WI38 (cell line): ENCODE measurements around the gene FLVCR2.

ENCODE experiments used
- H3K4me3 ChIP-seq: 2 replicates; pipeline ENCODE4 v1.5.1; 2011; ENCODE audit warnings: low read depth, mild to moderate bottlenecking, control low read depth, low read length
- TF ChIP-seq, protein P1 (sequence below): IDR thresholded peaks from 2 replicates; pipeline ENCODE4 v1.5.1; 2012; ENCODE audit warnings: low read depth, mild to moderate bottlenecking, control low read depth, low read length

Gene FLVCR2

GRCh38 chr14:75605916-75606315, 27.5 kb downstream of the FLVCR2 start:
- TF ChIP-seq, protein P1, sequence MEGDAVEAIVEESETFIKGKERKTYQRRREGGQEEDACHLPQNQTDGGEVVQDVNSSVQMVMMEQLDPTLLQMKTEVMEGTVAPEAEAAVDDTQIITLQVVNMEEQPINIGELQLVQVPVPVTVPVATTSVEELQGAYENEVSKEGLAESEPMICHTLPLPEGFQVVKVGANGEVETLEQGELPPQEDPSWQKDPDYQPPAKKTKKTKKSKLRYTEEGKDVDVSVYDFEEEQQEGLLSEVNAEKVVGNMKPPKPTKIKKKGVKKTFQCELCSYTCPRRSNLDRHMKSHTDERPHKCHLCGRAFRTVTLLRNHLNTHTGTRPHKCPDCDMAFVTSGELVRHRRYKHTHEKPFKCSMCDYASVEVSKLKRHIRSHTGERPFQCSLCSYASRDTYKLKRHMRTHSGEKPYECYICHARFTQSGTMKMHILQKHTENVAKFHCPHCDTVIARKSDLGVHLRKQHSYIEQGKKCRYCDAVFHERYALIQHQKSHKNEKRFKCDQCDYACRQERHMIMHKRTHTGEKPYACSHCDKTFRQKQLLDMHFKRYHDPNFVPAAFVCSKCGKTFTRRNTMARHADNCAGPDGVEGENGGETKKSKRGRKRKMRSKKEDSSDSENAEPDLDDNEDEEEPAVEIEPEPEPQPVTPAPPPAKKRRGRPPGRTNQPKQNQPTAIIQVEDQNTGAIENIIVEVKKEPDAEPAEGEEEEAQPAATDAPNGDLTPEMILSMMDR = no peak
- H3K4me3 ChIP-seq = no peak overlapping the region

DNA sequence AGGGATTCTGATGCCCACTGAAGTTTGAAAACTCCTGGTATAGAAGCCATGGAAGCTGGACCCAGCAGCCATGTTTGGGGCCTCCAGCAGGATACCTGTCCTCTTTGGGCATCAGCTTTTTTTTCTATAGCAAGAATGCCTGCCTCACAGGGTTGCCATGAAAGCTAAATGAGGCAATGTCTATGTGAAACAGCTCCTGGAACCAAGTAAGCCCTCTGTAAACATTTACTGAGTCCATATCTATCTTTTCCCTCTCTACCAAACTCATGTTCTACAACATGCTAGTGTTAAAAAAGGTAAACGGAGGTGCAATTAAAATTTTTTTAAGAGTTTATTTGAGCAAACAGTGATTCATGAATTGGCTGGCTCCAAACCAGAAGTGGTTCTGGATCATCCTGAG, 28.6 kb downstream of the FLVCR2 start:
- H3K4me3 ChIP-seq = no peak overlapping the region
- TF ChIP-seq, protein P1 = no peak

GRCh38 chr14:75607842-75608640, 29.6 kb downstream of the FLVCR2 start:
- TF ChIP-seq, protein P1 = no peak
- H3K4me3 ChIP-seq = no peak overlapping the region

DNA sequence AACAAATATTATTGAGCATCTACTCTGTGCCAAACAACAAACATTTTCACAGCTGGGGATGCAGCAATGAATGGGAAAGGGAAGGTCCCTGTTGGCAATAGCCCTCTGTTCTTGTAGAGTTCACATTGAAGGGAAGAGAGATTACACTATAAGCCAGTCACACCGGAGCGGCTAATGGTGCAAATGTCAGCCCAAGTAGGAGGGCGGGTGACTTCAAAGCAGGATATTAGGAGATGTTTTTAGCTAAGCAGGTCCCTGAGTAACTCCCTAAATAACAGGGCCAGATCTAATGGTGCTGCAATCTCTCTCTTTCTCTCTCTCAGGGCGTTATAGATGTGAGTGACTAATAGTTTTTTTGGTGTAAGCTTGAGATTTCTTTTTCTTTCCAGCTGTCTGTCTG, 30.7 kb downstream of the FLVCR2 start:
- no peak overlapping the region for H3K4me3 ChIP-seq
- TF ChIP-seq, protein P1 = no peak

- no peak overlapping the region for H3K4me3 ChIP-seq
- TF ChIP-seq, protein P1 = no peak
These were observed 31.4 kb downstream of the FLVCR2 start for GRCh38 chr14:75609606-75610475.

DNA sequence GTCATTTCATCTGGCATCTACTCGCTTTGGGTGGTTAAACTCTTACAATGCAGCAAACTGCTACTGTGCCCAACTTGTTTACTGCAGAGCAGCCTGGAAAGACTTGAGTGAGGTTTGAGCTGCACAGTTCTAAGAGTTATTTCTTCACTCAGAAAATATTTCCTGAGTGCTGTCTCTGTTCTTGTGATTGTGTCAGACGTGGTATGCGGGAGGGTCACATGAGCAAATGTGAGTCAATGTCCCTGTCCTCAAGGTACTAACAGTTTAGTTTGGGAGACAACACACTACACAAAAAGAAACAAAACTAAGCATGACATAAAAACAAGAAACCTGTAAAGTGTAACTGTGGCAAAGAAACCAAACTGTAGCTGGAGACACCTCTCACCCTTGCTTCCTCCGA, 32.4 kb downstream of the FLVCR2 start:
- TF ChIP-seq, protein P1 = no peak
- no peak overlapping the region for H3K4me3 ChIP-seq

DNA sequence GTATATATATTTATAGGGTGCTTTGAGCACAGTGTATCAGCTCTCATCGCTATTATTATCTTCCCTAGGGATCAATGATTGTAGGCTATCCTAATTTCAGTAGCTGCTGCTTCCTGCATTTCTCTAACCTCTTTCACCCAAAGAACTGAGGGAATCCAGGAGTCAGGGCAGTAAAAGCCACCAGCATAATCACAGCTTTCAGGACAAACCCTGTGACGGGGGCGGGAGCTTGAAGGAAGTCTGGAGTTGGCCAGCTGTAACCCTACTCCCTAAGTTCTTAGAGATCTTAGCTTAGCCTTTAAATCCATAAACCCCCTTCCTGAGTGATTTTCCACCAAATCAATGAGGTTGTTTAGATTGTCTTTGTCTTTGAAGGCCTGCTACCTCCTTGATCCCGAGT, 33.7 kb downstream of the FLVCR2 start:
- TF ChIP-seq, protein P1 = no peak
- no peak overlapping the region for H3K4me3 ChIP-seq
